ENCODE results near the gene RALGPS1. TPM values are rescaled to one million over a fixed set of nuclear protein-coding genes. Genes with fewer than 3 reads are reported as not detected.

Gene RALGPS1
- total and polyA plus RNA-seq, 2 of the 13 experiments (the other 11 are each of a cell fraction or from before 2014, with no cell fraction given): 3.7 to 6.5 TPM

- TF ChIP-seq RORA (CRISPR knock-in tag; IDR thresholded peaks at IDR 0.05): no peak
- TF ChIP-seq ZNF710 (CRISPR knock-in tag; IDR thresholded peaks at IDR 0.05; ENCODE audit: borderline replicate concordance): peak; percentile 56; the same call in 1 of the 2 replicates
- no peak for TF ChIP-seq DMAP1 (CRISPR knock-in tag; IDR thresholded peaks at IDR 0.05)
- no peak for TF ChIP-seq ZNF121 (CRISPR knock-in tag; IDR thresholded peaks at IDR 0.05)
- no peak for TF ChIP-seq TEAD3 (CRISPR knock-in tag; optimal IDR thresholded peaks at IDR 0.05; ENCODE audit: borderline replicate concordance)
- no peak for TF ChIP-seq FOSL1 (CRISPR knock-in tag; IDR thresholded peaks at IDR 0.05; ENCODE audit: borderline replicate concordance)
- no peak for TF ChIP-seq NR2F1 (CRISPR knock-in tag; IDR thresholded peaks at IDR 0.05)
- TF ChIP-seq MED1 (CRISPR knock-in tag; IDR thresholded peaks at IDR 0.05): 0 out of 2 replicates have a peak, but pooled peaks have one; percentile 23
- no peak for TF ChIP-seq ZNF101 (CRISPR knock-in tag; IDR thresholded peaks at IDR 0.05; ENCODE audit: borderline replicate concordance, low read depth)
- TF ChIP-seq MIER2 (CRISPR knock-in tag; IDR thresholded peaks at IDR 0.05): no peak
- TF ChIP-seq ZNF432 (CRISPR knock-in tag; IDR thresholded peaks at IDR 0.05; ENCODE audit: borderline replicate concordance): no peak
- no peak for TF ChIP-seq TAF15 (IDR thresholded peaks at IDR 0.05; ENCODE audit: low read depth, low read length, poor library complexity, severe bottlenecking)
- TF ChIP-seq ZFP62 (CRISPR knock-in tag; IDR thresholded peaks at IDR 0.05): no peak
- TF ChIP-seq REST (IDR thresholded peaks at IDR 0.05; ENCODE audit: borderline replicate concordance in 1 of 2, low read depth in 1 of 2, low read length in 2 of 2): no peak
- no peak for TF ChIP-seq ZMAT5 (CRISPR knock-in tag; IDR thresholded peaks at IDR 0.05; ENCODE audit: borderline replicate concordance, low read depth)
- TF ChIP-seq TRIM24 (CRISPR knock-in tag; IDR thresholded peaks at IDR 0.05): no peak
- TF ChIP-seq ZNF607 (CRISPR knock-in tag; IDR thresholded peaks at IDR 0.05; ENCODE audit: borderline replicate concordance): no peak
- TF ChIP-seq ZNF296 (CRISPR knock-in tag; conservative IDR thresholded peaks at IDR 0.05): no peak
- no peak for TF ChIP-seq ZNF317 (CRISPR knock-in tag; IDR thresholded peaks at IDR 0.05)
- TF ChIP-seq PATZ1 (CRISPR knock-in tag; IDR thresholded peaks at IDR 0.05): no peak; the same call in 1 of the 2 replicates
- TF ChIP-seq CENPBD1 (CRISPR knock-in tag; IDR thresholded peaks at IDR 0.05; ENCODE audit: borderline replicate concordance, low read depth): no peak
- no peak for TF ChIP-seq ELF1 (CRISPR knock-in tag; IDR thresholded peaks at IDR 0.05)
- no peak for TF ChIP-seq NFATC3 (CRISPR knock-in tag; IDR thresholded peaks at IDR 0.05)
These were observed 4.6 kb downstream of the RALGPS1 start (continued) for GRCh38 chr9:126919193-126919592.

Measured in HepG2 (cell line).